H54 (cell line): Measurements from ENCODE around the gene ABCA1.
"Not testable (repeated sequence)": the region's sequence is repeated elsewhere in the genome, so short reads cannot be mapped to it uniquely, and the experiment has no call there.

Experiments used
- DNase-seq: peaks from one replicate; pipeline ENCODE4 v3.0.0; 2011; ENCODE audit warnings: low spot score, mixed read lengths; ENCODE audit not compliant: insufficient read length
- FAIRE-seq: peaks from 3 replicates; lab custom pipeline; 2011; peaks lifted over from hg19 to GRCh38; lab: Jason Lieb, UNC
- POLR2A ChIP-seq: IDR thresholded peaks from 2 replicates; pipeline ENCODE4 v1.6.1; 2011; ENCODE audit warnings: low read depth, mild to moderate bottlenecking, low read length

ABCA1 gene

DNA sequence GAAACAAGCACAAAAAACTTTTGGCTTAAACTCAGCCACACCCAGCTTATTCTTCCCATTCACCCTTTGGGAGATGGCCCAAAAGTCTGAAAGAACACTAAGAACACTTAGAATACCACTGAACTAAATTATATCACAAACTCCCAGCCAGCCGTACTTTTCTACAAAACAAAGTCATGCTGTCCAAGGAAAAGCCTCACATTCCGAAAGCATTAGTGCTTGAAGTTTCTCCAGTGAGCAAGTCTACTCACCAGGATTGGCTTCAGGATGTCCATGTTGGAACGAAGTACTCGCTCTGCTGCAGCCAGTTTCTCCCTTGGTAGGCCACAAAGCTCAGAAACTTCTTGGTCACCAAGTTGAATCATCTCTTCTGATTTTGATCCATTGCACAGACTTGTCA is 69.7 kb downstream of the ABCA1 start:
- no peak for TF ChIP-seq POLR2A
- no peak for FAIRE-seq

DNA sequence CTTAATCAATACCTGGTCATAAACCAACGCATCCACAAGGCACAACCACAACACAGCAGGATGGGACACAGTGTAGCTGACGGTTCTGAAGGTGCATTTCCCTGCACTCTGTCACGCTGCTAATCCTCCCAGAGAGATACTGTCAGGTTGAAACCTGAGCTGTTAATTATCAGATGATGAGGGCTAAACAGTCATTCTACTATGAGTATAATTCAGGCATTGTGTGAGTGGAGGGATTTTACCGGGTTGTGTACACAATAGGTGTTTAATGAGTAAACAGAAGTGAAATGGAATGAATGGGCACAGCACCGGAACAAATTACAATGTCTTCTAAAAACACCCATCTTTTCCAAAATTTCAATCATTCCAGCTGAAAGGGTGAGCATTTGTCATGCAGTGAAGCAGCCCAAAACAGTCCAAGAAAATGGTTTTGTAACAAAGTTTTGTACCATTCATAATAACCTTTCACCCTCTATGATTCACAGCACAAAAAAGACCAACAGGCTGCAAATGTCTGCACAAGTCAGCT is 71.5 kb downstream of the ABCA1 start:
- FAIRE-seq (no peak), DNase-seq (no peak)
- TF ChIP-seq POLR2A: no peak

More for the DNA sequence above, 69.7 kb downstream of the ABCA1 start:
- no peak for DNase-seq

DNA sequence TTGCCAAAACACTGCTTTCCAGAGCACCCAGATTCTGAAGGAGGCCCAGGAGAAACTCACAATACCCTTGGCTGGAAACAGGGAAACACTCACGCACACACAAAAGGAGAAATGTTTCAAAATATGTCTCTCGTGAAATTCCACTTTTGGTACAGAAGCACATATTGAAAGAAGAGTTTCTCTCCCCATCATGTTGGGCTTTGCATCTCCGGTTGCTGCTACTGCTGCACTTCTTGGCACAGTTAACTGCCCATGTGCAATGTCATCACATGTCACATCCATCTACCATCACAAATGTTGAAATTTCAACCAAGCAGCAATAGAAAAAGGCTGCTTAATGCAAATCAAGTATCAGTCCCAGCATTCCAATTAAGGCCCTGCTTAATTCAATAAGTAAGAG is 72.1 kb downstream of the ABCA1 start:
- no peak for TF ChIP-seq POLR2A
- DNase-seq (no peak), FAIRE-seq (no peak)

DNA sequence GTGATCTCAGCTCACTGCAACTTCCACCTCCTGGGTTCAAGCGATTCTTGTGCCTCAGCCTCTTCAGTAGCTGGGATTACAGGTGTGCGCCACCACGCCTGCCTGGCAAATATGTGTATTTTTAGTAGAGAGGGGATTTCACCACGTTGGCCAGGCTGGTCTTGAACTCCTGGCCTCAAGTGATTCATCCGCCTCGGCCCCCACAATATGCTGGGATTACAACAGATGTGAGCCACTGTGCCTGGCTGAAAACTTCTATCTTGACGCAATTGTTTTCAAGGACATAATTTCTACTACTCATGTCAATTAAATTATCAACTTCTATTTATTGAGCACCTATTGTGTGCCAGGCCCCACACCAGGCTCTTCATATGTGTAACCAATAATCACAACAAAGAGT is 72.7 kb downstream of the ABCA1 start:
- FAIRE-seq, DNase-seq: not testable (repeated sequence)

DNA sequence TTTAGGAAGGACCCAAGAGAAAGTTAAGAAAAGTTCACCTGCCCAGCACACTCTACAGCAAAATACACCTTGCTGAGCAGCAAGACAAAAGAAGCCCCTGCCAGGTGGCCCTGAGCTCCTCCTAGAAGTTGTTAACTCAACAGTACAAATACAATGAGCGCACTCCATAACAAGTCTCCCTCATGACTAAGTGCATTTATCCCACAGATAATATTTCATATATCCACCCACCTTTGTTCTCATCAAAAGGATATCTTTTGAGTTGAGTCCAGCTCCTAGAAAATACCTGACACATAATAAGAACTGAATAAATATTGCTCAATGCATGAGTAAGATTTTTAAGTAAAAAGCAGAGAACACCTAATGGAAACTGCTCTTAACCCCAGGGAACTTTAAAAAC is 73.3 kb downstream of the ABCA1 start:
- DNase-seq (no peak), FAIRE-seq (no peak)
- TF ChIP-seq POLR2A: no peak

DNA sequence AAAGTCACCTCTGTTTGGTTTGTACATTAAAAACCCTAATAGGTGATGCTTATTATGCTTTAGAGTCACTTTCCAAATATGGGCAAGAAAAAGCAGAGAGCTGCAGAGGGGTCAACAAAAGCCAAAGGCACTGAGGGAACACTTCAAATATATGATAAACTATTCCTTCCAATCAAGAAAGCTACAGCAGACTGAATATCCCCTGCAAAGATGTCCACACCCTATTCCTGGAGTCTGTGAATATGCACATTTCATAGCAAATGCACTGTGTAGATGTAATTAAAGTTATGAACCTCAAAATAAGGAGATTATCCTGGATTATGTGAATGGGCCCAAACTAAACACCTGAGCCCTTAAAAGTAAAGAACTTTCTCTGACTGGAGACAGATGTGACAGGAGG is 74.3 kb downstream of the ABCA1 start:
- FAIRE-seq (no peak), DNase-seq (no peak)
- no peak for TF ChIP-seq POLR2A

DNA sequence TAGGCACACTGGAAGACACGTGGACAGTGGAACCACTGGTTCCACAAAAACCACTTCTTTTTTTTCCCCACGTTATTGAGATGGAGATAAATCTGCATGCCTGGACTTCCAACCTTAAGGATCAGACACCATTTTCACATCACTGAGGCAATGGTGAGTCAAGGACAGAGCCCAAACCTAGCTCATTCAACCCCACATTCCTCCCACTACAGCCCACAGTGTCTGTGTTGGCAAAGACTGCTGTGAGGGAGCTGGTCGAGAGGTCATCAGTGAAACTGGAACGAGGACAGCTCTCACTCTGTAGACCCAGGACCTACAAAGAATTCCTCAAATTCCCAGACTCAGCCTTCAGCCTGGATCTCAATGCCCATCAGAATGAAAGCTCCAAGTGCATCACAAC is 74.8 kb downstream of the ABCA1 start:
- FAIRE-seq: no peak
- no peak for TF ChIP-seq POLR2A

DNA sequence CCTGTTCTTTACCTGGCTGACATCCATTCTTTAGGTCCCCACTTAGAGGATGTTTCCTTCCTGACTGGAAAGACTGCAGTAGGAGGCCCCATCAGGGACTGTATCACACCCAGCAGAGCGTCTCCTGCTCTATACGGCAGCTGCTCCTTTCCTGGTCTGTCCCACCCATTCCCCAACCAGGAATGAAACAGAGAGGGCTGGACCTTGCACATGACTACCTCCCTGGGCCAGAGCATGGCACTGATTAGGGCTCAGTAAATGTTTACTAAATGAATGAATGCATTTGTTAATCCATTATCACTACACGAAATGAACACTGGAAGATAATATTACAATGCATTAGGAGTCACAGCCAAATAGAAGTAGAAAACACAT is 76.4 kb downstream of the ABCA1 start:
- DNase-seq (no peak), FAIRE-seq (peak; percentile 20)
- no peak for TF ChIP-seq POLR2A

More for the DNA sequence above, 74.8 kb downstream of the ABCA1 start:
- DNase-seq: no peak

DNA sequence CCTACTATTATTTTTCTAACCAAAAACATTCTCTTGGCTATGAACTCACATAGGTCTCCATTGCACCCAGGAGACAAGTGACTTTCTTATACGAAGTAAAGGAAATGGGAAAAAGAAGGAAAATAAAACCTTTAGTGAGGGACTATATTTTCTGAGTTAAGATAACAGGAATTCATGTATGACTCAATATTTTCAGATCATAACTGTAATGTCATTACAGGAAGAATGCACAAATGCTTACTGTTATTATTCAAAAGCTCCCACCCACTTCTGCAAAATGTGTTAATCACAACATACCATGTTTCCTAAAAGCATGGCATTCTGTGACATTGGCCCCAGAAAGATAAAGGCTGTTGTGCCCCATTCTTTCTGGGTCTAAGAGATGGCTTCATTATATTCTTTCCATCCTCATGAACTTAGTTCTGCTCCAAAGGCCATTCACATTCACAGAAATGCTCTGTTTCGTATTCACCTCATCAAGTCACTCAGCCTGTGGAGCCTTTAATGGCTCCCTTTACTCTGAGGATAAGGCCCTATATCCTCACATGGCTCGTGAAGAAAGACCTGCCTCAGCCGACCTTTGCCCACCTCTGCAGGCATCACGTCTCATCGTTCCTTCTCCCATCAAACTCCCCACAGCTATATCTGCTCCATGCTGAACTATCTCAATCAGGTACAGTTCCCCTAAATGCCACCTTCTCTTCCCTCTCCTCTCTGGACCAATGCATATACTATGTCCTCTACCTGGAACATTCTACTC is 77.0 kb downstream of the ABCA1 start:
- DNase-seq: peak; percentile 44
- FAIRE-seq: peak; percentile 84
- TF ChIP-seq POLR2A: no peak

DNA sequence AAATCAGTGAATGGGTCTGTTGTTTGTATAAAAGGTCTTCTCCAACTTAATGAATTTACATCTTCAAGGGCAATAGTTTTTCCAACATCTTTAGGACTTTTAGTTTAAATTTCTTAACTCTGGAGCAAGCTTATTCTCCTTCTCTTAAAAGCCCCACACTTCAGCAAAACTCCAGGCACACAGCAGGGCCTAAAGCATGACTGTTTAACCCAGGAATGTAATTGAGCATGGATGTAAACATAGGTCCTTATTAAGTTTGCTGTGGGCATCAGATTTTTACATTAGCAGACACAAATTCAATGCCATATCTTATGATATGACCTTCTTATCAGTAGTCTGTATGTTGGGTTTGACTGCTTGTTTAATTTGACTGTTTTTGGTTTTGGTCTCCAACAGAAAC is 78.9 kb downstream of the ABCA1 start:
- no peak for DNase-seq
- no peak for FAIRE-seq
- no peak for TF ChIP-seq POLR2A

DNA sequence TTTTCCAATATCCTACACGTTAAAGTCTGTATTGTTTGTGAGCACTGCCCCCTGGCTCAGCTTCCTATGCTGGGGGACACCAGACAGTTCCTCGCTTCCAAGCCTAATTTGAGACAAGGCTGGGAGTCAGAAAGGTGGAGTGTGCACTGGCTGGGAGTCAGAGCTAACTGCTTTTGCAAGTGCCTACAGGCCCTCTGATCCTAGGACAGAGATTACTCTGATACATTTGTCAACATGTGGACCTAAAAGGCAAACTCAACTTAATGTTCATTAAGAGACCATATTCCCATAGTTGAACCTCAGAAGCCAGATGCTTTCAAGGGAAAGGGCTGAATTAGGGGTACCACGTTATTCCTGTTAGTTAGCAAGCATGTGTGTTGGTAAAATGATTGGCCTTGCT is 83.2 kb downstream of the ABCA1 start:
- DNase-seq (no peak), FAIRE-seq (no peak)
- TF ChIP-seq POLR2A: no peak

DNA sequence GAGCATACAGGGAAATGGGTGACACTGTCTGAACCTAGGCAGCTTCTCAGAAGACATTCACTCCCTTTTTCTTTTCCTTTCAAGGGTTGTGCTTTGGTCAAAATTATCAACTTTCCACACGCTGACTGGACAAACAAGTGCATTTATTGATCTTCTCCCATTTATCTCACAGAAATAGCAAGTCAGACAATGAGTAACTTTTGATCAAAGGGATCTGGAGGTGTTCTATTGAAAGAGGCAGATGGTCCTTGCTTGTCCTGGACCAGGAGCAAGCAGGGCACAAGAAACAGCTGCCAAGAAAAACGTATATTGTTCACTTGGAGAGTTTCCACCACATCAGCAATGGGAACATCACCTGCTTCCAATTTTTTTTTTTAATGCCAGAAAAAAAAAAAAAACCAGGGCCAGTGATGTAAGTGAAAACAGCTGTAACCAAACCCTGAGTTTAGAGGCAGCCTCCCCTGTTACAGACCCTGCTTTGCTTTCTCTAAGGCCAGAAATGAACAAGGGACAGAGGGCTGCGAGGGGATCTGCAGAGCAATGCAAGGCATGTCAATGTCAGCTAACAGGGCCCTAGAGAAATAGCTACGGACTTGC is 84.2 kb downstream of the ABCA1 start:
- no peak for TF ChIP-seq POLR2A
- no peak for FAIRE-seq
- DNase-seq: no peak

DNA sequence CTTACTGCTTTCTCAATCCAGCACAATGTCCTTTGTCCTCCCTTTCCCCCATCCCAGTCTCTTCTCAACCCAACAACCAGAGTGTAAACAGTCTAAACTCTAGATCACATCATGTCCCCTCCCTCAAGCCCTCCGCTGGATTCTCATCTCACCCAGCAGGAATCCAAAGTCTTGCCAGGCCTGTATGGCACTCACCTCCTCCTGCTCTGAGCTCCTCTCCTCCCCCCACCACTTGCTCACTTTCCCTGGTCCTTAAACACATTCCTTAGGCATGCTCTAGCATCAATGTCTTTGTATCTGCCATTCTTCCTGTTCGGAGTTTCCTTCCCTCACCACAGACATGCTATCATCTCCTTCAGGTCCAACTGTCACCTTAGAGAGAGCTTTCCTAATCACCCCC is 85.3 kb downstream of the ABCA1 start:
- no peak for TF ChIP-seq POLR2A
- DNase-seq: no peak
- FAIRE-seq: no peak

DNA sequence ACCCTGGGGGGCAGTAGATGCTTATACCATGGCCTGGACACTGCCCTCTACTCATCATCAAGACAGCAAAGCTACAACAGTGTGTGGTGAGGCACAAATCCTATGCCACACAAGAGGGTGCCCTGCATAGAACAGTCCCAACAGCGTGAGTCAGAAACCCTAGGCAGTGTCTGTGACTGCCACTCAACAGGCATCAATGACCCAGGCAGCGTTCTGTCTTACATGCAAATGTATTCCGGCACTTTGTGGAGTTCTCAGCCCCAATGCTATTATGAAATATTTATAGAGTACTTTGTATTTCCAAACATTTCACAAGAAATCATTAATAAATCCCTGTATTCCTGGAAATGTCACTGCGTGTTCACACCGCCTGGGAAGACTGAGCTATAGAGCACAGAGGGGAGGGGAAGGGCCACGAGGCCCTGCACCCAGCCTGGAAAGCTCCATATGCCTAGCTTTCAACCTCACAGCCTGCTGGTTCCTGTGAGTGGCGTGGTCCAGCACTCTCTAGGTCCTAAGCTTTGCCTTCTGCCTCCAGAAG is 86.3 kb downstream of the ABCA1 start:
- no peak for FAIRE-seq
- no peak for DNase-seq
- TF ChIP-seq POLR2A: no peak

DNA sequence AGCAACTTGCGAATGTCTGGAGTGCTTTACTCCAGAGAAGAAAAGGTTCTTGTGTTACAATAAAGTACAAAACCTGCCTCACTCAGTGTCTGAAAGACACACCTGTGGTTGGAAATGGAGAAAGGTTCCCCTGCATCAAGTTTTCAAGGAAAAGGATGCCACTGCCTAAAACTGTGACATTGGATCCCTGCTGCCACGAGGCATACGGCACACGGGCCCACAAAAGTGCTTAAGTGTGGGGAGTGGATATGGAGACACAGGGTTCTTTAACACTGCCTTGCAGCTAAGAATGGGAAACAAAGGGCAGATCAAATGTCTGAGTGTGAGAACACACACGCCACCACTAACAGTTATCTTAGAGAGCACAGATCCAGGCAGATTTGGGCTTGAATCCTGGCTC is 89.0 kb downstream of the ABCA1 start:
- FAIRE-seq (no peak), DNase-seq (no peak)
- no peak for TF ChIP-seq POLR2A

DNA sequence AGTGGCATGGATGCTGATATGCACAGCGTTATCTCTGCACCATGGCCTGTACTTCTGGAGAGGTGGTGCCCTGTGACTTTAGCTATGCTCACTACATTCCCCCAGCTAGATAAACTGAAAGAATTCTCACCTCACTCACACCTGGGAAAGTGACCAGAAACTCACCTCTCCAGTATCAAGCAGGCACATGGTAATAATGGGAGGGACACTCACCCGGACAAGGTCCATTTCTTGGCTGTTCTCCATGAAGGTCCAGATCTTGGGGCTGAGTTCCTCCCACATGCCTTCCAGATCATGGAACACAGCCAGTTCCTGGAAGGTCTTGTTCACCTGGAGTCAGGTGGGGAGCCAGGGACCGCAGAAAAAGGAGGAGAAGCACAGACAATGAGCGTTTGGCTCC is 91.2 kb downstream of the ABCA1 start:
- no peak for FAIRE-seq
- DNase-seq: no peak
- no peak for TF ChIP-seq POLR2A
